Chondrocyte (in vitro differentiated cells): ENCODE data around the gene KRTAP3-1. TPM values are rescaled to one million over a fixed set of nuclear protein-coding genes. Genes with fewer than 3 reads are reported as not detected.
"Not testable (repeated sequence)": the region's sequence is repeated elsewhere in the genome, so short reads cannot be mapped to it uniquely, and the experiment has no call there.

Source experiments
- DNase-seq: peaks from one replicate; pipeline ENCODE4 v3.0.0; 2021; ENCODE audit warnings: mixed read lengths, low spot score
- H3K27ac Mint-ChIP-seq: one replicate; pipeline ENCODE4 v1.8.0; 2021; ENCODE audit warnings: mild to moderate bottlenecking, moderate library complexity, mixed read lengths; ENCODE audit not compliant: unreplicated experiment
- H3K27me3 Mint-ChIP-seq: 2 replicates; pipeline ENCODE4 v1.8.0; 2021; ENCODE audit warnings: low read depth, mixed read lengths
- H3K36me3 Mint-ChIP-seq: 2 replicates; pipeline ENCODE4 v1.8.0; 2021; ENCODE audit warnings: low read depth, mixed read lengths
- H3K4me1 Mint-ChIP-seq: 2 replicates; pipeline ENCODE4 v1.8.0; 2021; ENCODE audit warnings: low read depth, mild to moderate bottlenecking, mixed read lengths
- H3K4me3 Mint-ChIP-seq: one replicate; pipeline ENCODE4 v1.8.0; 2021; ENCODE audit warnings: mild to moderate bottlenecking, moderate library complexity, mixed read lengths; ENCODE audit not compliant: unreplicated experiment
- H3K9me3 Mint-ChIP-seq: 2 replicates; pipeline ENCODE4 v1.8.0; 2021; ENCODE audit warnings: low read depth, mixed read lengths
- long read RNA-seq: library from polyadenylated mRNA; stranded (forward); transcript quantifications from one replicate; pipeline ENCODE4 v2.0.0, GENCODE V29; 2021
- total RNA-seq: library from RNA; stranded (reverse); gene quantifications from 3 replicates; pipeline ENCODE4 v1.2.1, GENCODE V29; 2021
- TF ChIP-seq, protein P1 (sequence below): fragments of 200-600 bp; sonication (generic); IDR thresholded peaks from 2 replicates; pipeline ENCODE4 v1.5.0; 2021; ENCODE audit warnings: antibody characterized with exemption, mild to moderate bottlenecking, moderate library complexity

KRTAP3-1 gene
- total RNA-seq: not detected in 3 replicates
- long read RNA-seq: 0 reads

DNA sequence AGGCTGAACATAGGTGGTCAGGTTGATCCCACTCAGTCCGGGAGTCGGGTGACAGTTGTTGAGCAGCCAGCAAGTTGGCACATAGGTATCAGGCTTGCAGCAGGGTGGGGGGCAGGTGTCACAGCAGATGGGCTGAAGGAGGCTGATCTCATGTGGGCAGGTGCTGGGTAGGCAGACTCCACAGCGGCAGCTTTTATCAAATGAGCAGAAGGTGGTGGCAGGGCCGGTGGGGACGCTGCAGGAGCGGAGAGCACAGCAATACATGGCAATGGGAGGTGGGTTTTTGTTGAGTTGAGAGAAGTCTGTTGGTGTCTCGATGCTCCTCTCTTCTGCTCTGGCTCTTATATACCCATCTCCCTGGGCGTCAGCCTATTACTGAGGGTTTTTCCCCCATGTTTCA lies at the start of gene KRTAP3-1:
Gene KRTAP3-1, minus strand, starts transcription at position 318 of the 400 bp plus-strand sequence. Its CDS starts 54 bp downstream, at position 264.
- Mint-ChIP-seq H3K4me1 (peaks cover 4% of the 10 kb centered on the region), H3K27ac (no peak within 1 kb of the TSS), H3K27me3 (peaks cover 2% of the 10 kb centered on the region), H3K9me3 (no peaks in the 10 kb centered on the region), H3K36me3 (no peaks in the 10 kb centered on the region), H3K4me3 (no peak within 1 kb of the TSS)
- no peak for DNase-seq
- TF ChIP-seq, protein P1, sequence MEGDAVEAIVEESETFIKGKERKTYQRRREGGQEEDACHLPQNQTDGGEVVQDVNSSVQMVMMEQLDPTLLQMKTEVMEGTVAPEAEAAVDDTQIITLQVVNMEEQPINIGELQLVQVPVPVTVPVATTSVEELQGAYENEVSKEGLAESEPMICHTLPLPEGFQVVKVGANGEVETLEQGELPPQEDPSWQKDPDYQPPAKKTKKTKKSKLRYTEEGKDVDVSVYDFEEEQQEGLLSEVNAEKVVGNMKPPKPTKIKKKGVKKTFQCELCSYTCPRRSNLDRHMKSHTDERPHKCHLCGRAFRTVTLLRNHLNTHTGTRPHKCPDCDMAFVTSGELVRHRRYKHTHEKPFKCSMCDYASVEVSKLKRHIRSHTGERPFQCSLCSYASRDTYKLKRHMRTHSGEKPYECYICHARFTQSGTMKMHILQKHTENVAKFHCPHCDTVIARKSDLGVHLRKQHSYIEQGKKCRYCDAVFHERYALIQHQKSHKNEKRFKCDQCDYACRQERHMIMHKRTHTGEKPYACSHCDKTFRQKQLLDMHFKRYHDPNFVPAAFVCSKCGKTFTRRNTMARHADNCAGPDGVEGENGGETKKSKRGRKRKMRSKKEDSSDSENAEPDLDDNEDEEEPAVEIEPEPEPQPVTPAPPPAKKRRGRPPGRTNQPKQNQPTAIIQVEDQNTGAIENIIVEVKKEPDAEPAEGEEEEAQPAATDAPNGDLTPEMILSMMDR: no peak

DNA sequence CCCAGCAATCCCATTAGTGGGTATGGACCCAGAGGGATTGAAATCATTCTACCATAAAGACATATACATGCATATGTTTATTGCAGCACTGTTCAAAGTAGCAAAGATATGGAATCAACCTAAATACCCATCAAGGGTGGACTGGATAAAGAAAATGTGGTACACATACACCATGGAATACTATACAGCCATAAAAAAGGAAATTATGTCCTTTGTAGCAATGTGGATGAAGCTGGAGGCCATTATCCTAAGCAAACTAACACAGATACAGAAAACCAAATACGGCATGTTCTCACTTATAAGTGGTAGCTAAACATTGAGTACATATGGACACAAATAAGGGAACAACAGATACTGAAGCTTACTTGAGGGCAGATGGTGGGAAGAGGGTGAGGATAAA lies 48.6 kb upstream of the KRTAP3-1 start:
- no peak for DNase-seq
- Mint-ChIP-seq H3K4me1 (peaks cover 36% of the 10 kb centered on the region), H3K27me3 (no peaks in the 10 kb centered on the region), H3K27ac (no peak overlapping the region), H3K4me3 (no peak overlapping the region), H3K36me3 (peaks cover 3% of the 10 kb centered on the region), H3K9me3 (peaks cover 10% of the 10 kb centered on the region)
- TF ChIP-seq, protein P1: no peak

DNA sequence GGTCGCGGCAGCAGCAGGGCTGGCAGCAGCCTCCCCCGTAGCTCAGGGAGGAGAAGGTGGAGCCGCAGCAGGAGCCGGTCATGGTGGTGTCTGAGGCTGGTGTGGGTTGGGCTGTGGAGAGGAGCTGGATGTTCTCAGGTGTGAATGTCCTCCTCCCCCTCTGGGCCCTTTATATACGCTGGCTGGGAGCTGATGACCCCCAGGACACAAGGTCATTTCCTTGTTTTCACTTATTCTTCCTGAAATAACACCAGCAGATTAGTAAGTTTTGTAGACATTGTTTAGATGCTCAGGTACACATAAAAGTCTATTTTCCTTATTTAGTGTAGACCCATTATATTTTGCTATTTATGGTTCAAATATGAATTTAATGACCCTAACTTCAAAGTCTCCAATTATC lies 46.2 kb upstream of the KRTAP3-1 start, which contains the start of gene KRTAP2-2:
Gene KRTAP2-2, minus strand, starts transcription at position 101 of the 400 bp plus-strand sequence. Its CDS starts 19 bp downstream, at position 82.
- H3K27ac Mint-ChIP-seq, DNase-seq: not testable (repeated sequence)

DNA sequence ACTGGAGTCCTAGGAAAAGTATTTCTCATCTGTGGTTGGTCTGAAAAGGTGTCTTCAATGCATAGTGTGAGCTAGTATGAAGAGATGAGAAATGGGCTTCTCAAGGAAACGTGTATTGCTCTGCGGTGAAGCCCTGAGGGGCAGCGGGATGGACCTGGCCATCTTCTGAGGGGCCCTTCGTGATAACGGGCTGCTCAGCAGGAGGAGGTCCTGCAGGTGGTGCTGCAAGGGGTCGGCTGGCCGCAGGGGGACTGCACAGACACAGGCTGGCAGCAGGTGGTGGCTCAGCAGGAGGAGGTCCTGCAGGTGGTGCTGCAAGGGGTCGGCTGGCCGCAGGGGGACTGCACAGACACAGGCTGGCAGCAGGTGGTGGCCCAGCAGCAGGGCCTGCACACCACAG lies 45.6 kb upstream of the KRTAP3-1 start:
- H3K9me3 Mint-ChIP-seq, H3K36me3 Mint-ChIP-seq, DNase-seq, H3K27ac Mint-ChIP-seq, H3K4me3 Mint-ChIP-seq, H3K27me3 Mint-ChIP-seq: not testable (repeated sequence)
- peaks cover 12% of the 10 kb centered on the region for H3K4me1 Mint-ChIP-seq

More for the DNA sequence above, 46.2 kb upstream of the KRTAP3-1 start, which contains the start of gene KRTAP2-2:
- H3K4me1 Mint-ChIP-seq: peaks cover 12% of the 10 kb centered on the region
- H3K4me3 Mint-ChIP-seq, H3K9me3 Mint-ChIP-seq, H3K36me3 Mint-ChIP-seq, H3K27me3 Mint-ChIP-seq: not testable (repeated sequence)

DNA sequence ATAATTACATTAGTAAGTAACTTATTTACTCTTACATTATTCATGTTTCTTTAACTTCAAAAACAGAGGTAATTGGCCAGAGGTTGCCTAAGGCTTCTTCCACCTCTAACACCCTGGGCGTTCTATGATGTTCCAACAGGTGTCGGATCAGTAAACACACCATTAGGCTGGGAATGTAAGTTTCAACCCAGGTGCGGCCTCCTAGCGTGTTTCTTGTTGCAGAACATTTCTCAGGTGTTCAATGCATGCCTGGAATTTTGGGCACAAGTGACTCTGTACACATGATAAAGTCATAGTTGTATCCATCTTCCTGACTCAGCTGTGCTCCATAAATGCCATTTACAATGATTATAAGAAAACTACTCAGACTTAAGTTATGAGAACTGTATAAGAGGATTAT lies 45.1 kb upstream of the KRTAP3-1 start:
- no peak overlapping the region for H3K4me3 Mint-ChIP-seq
- peaks cover 8% of the 10 kb centered on the region for H3K4me1 Mint-ChIP-seq
- H3K27ac Mint-ChIP-seq: no peak overlapping the region
- TF ChIP-seq, protein P1: no peak
- no peak for DNase-seq
- peaks cover 3% of the 10 kb centered on the region for H3K36me3 Mint-ChIP-seq
- no peaks in the 10 kb centered on the region for H3K27me3 Mint-ChIP-seq
- peaks cover 10% of the 10 kb centered on the region for H3K9me3 Mint-ChIP-seq

DNA sequence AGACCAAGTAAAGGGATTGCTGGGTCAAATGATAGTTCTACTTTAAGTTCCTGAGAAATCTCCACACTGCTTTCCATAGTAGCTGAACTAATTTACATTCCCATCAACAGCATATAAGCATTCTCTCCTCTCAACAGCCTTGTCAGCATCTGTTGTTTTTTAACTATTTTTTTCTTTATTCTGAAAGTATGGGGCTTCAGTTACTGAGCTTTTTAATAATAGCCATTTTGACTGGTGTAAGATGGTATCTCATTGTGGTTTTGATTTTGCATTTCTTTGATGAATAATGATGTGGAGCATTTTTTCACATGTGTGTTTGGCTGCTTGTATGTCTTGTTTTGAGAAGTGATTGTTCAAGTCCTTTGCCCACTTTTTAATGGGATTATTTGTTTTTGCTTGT lies 43.6 kb upstream of the KRTAP3-1 start:
- H3K4me1 Mint-ChIP-seq: peaks cover 20% of the 10 kb centered on the region
- peaks cover 3% of the 10 kb centered on the region for H3K36me3 Mint-ChIP-seq
- H3K4me3 Mint-ChIP-seq: no peak overlapping the region
- peaks cover 10% of the 10 kb centered on the region for H3K9me3 Mint-ChIP-seq
- no peak for DNase-seq
- H3K27ac Mint-ChIP-seq: no peak overlapping the region
- no peaks in the 10 kb centered on the region for H3K27me3 Mint-ChIP-seq
- TF ChIP-seq, protein P1: no peak
